ENCODE data around the gene NDUFS4. TPM values are rescaled to one million over a fixed set of nuclear protein-coding genes. Genes with fewer than 3 reads are reported as not detected.

Gene NDUFS4
- total and polyA plus RNA-seq, 9 of the 15 experiments (the other 6 are each of a cell fraction or from before 2014, with no cell fraction given), result 68.7 to 313 (median 113) TPM

DNA sequence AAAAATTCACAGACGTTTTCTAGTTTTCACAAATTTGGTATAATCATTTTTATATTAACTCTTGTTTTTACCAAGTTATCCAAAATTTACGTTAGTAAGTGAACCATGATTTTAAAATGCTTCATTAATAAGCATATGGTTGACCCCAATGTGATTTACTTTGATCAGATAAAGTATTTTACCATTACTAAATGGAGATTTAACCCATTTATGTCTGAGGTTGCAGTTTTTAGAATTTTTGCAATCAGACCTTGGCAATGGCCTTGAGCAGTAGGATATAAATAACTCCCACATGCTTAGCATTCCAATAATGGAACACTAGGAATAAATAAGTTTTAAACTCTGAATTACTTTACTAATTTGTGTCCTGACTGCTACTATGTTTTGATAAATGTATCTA lies 84.6 kb downstream of the NDUFS4 start:
- Histone ChIP-seq H3K9me3 (replicated peaks; ENCODE audit: control insufficient read depth, insufficient read depth, low read depth, low read length) (no peaks in the 10 kb centered on the region), H3K9ac (ENCODE audit: insufficient read depth in 1 of 2, low read depth in 2 of 2, low read length in 2 of 2) (no peak overlapping the region), H3K27ac (ENCODE audit: extremely low read depth, low read depth, low read length) (no peak overlapping the region), H3K36me3 (ENCODE audit: control insufficient read depth, insufficient read depth, low read length) (peaks cover 6% of the 10 kb centered on the region; the same call in 1 of the 3 replicates), H3K4me2 (ENCODE audit: insufficient read depth, low read length) (no peak overlapping the region), H2AFZ (ENCODE audit: low read depth, low read length) (no peak overlapping the region), H3K9me1 (ENCODE audit: control insufficient read depth, insufficient read depth, low read length) (no peaks in the 10 kb centered on the region), H3K79me2 (ENCODE audit: control insufficient read depth, insufficient read depth, low read length) (no peaks in the 10 kb centered on the region), H3K4me3 (no peak overlapping the region), H3K4me1 (replicated peaks in 1 of 2; ENCODE audit: control insufficient read depth in 2 of 2, insufficient read depth in 2 of 2, low read length in 2 of 2) (no peaks in the 10 kb centered on the region), H4K20me1 (replicated peaks; ENCODE audit: control insufficient read depth, insufficient read depth, low read length) (no peaks in the 10 kb centered on the region), H3K27me3 (ENCODE audit: control insufficient read depth in 2 of 2, insufficient read depth in 2 of 2, low read length in 2 of 2) (no peaks in the 10 kb centered on the region)
- DNase-seq (ENCODE audit: extremely low read depth in 1 of 4, low spot score in 3 of 4) (no peak), ATAC-seq (no peak), FAIRE-seq (peak; percentile 19)
- intact Hi-C loops (cut with micrococcal nuclease) (no loop called here), in situ Hi-C loops (cut with MboI) (no loop called here)
- no TSS peak for BruUV-seq (replicated peaks)
- POLR2A ChIA-PET, result no interaction called here
- TF ChIP-seq, protein P1, sequence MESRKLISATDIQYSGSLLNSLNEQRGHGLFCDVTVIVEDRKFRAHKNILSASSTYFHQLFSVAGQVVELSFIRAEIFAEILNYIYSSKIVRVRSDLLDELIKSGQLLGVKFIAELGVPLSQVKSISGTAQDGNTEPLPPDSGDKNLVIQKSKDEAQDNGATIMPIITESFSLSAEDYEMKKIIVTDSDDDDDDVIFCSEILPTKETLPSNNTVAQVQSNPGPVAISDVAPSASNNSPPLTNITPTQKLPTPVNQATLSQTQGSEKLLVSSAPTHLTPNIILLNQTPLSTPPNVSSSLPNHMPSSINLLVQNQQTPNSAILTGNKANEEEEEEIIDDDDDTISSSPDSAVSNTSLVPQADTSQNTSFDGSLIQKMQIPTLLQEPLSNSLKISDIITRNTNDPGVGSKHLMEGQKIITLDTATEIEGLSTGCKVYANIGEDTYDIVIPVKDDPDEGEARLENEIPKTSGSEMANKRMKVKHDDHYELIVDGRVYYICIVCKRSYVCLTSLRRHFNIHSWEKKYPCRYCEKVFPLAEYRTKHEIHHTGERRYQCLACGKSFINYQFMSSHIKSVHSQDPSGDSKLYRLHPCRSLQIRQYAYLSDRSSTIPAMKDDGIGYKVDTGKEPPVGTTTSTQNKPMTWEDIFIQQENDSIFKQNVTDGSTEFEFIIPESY (CRISPR knock-in tag; IDR thresholded peaks at IDR 0.05), result no peak
- TF ChIP-seq SRSF9 (IDR thresholded peaks at IDR 0.05; ENCODE audit: borderline replicate concordance, low read depth, low read length) (no peak), NONO (IDR thresholded peaks at IDR 0.05; ENCODE audit: low read depth in 2 of 2, low read length in 1 of 2) (0 out of 4 replicates have a peak, but pooled peaks of 1 of the 2 experiments have one; percentile 0), ZNF778 (CRISPR knock-in tag; IDR thresholded peaks at IDR 0.05) (no peak), DIDO1 (tag; IDR thresholded peaks at IDR 0.05; ENCODE audit: low read depth) (no peak), ZBTB8A (IDR thresholded peaks at IDR 0.05; ENCODE audit: partially characterized antibody) (no peak), SMAD4 (CRISPR knock-in tag; conservative IDR thresholded peaks at IDR 0.05) (no peak)
- TF ChIP-seq, protein P2, sequence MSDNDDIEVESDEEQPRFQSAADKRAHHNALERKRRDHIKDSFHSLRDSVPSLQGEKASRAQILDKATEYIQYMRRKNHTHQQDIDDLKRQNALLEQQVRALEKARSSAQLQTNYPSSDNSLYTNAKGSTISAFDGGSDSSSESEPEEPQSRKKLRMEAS (CRISPR knock-in tag; IDR thresholded peaks at IDR 0.05), result no peak
- TF ChIP-seq, protein P3, sequence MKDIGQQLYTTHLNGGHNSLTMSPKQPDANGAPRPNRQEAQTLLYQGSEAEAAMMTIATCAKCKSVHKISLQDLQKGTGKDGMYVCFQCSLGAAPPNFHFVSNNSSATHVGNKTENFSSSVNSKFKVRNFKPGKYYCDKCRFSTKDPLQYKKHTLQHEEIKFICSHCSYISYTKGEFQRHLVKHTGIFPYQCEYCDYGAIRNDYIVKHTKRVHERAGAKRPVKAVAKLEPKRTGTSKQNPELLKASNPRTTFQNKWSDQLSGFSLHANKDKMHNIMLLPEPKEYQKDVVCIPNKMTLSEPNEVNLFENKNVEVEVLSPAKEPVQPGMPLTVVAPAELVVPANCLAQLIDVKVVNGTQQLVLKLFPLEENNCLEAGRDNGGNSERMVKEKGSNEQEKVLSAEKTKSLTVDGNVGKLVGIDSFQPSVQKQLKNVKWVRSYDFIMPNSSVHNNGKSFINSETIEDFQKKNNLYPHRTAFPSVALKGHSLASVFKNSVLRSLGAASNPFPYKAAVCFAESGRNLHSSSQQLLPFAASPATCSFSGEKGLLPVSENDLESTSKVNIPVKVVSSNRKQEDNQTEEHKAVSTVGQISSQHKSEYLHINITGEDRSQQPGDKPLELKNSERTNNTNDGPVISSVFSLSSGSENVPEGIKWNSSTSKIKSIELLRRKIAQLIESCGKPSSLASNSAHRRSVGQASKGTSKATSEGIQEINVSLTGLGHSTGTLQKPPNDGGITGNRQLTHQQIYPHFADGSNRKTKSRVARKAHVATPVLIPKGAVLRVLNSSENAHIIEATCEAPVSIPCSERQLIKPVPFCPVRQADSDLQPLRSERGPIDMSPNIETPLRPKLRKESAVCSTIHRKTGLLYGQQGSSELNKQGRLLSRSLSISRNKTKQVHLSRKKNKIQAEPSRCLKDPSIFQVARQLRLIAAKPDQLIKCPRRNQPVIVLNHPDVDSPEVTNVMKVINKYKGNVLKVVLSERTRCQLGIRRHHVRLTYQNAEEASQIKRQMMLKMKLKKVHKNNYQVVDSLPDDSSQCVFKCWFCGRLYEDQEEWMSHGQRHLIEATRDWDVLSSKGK (CRISPR knock-in tag; IDR thresholded peaks at IDR 0.05), result no peak
- WGBS (ENCODE audit: insufficient coverage, low coverage, missing lambda C conversion rate), result 62% methylated on average over 2 of the region's 2 CpGs
- CTCF ChIA-PET (ENCODE audit: low intra/inter-chr PET ratio), result no interaction called here
